ENCODE measurements around the gene CCL4.

DNA sequence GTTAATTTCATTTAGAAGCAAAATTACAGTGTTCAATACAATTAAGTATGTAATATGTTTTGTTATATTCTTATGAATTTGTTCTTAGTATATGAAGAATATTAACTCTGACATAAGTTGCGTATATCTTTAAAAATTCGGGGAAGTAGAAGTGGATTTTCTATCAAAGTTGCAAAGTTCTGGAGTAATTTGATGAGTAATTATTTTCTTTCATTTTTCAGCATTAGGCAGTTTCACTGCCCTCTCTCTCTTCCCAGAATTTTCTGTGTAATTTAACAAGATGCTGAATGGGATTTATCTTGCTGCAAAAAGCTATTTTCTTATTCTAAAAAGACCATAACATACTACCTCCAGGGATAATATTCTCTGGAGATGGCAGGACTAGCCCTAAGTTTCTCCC, 48.5 kb upstream of the CCL4 start:
- TF ChIP-seq EZH2phosphoT487 (IDR thresholded peaks at IDR 0.05; ENCODE audit: borderline replicate concordance, low read depth, low read length) = no peak
- TF ChIP-seq, protein P1, sequence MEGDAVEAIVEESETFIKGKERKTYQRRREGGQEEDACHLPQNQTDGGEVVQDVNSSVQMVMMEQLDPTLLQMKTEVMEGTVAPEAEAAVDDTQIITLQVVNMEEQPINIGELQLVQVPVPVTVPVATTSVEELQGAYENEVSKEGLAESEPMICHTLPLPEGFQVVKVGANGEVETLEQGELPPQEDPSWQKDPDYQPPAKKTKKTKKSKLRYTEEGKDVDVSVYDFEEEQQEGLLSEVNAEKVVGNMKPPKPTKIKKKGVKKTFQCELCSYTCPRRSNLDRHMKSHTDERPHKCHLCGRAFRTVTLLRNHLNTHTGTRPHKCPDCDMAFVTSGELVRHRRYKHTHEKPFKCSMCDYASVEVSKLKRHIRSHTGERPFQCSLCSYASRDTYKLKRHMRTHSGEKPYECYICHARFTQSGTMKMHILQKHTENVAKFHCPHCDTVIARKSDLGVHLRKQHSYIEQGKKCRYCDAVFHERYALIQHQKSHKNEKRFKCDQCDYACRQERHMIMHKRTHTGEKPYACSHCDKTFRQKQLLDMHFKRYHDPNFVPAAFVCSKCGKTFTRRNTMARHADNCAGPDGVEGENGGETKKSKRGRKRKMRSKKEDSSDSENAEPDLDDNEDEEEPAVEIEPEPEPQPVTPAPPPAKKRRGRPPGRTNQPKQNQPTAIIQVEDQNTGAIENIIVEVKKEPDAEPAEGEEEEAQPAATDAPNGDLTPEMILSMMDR (conservative IDR thresholded peaks at IDR 0.05; ENCODE audit: low read length) = no peak
